Tibial artery (tissue), 4 donors: ENCODE measurements around the gene CCNY.
A peak's percentile ranks its signal among the peaks of the same experiment; 100 is the strongest.

Source experiments
- DNase-seq, 2 donors: peaks; one replicate each; pipeline ENCODE4 v3.0.0-alpha.2; 2019
- H3K27ac ChIP-seq, 2 donors: fragments of 200-600 bp; sonication (generic) in 1 of 2; 1 replicate in 1 of 2; 2 replicates in 1 of 2; pipeline ENCODE4 v1.5.1; 2018 to 2019; ENCODE audit warnings: mild to moderate bottlenecking in 1 of 2
- H3K27me3 ChIP-seq, 2 donors: fragments of 200-600 bp; sonication (generic) in 1 of 2; one replicate each; pipeline versions ENCODE4 v1.5.1 to v1.6.0; 2016 to 2019
- H3K36me3 ChIP-seq, 3 donors: fragments of 200-600 bp; sonication (generic) in 2 of 3; one replicate each; pipeline ENCODE4 v1.5.1; 2016 to 2019; ENCODE audit warnings: mild to moderate bottlenecking in 2 of 3
- H3K4me1 ChIP-seq, 4 donors: fragments of 200-600 bp; sonication (generic) in 2 of 4; 1 replicate in 3 of 4; 2 replicates in 1 of 4; pipeline ENCODE4 v1.5.1; 2016 to 2019
- H3K4me3 ChIP-seq, 2 donors: fragments of 200-600 bp; sonication (generic) in 1 of 2; 1 replicate in 1 of 2; 2 replicates in 1 of 2; pipeline ENCODE4 v1.5.1; 2018 to 2019; ENCODE audit warnings: mild to moderate bottlenecking in 2 of 2
- H3K9me3 ChIP-seq, 3 donors: fragments of 200-600 bp; sonication (generic) in 1 of 3; one replicate each; pipeline ENCODE4 v1.5.1; 2016 to 2019
- CTCF ChIP-seq, 2 experiments: fragments of 200-600 bp in 1 of 2; fragments of 450-650 bp in 1 of 2; IDR thresholded peaks; one replicate each; pipeline ENCODE4 v1.5.1; 2017 to 2019; ENCODE audit warnings: antibody characterized with exemption in 2 of 2, mild to moderate bottlenecking in 1 of 2, moderate library complexity in 1 of 2
- intact Hi-C: fragments of 100-400 bp; cut with DNase I; formaldehyde crosslinking; loops from one replicate; pipeline ENCODE4 v1.15.0; 2023; ENCODE audit warnings: low total_unique reads

Gene CCNY

GRCh38 chr10:35424680-35425285 is 88.5 kb downstream of the CCNY start:
- Histone ChIP-seq H3K4me1 (peaks cover 6 to 65% (median 32%) of the 10 kb centered on the region in 4 donors), H3K4me3 (no peak overlapping the region), H3K36me3 (no peaks in the 10 kb centered on the region), H3K27me3 (no peaks in the 10 kb centered on the region), H3K27ac (peak overlapping the region in 1 of 2 donors; percentile 22), H3K9me3 (no peaks in the 10 kb centered on the region)
- intact Hi-C loops: no loop called here
- no peak for DNase-seq
- no peak for TF ChIP-seq CTCF (IDR thresholded peaks at IDR 0.05)

GRCh38 chr10:35425595-35425994 is 89.3 kb downstream of the CCNY start:
- intact Hi-C loops: no loop called here
- no peak for DNase-seq
- H3K27me3 ChIP-seq: no peaks in the 10 kb centered on the region
- no peak overlapping the region for H3K27ac ChIP-seq
- H3K4me1 ChIP-seq: peaks cover 6 to 57% (median 31%) of the 10 kb centered on the region in 4 donors
- H3K36me3 ChIP-seq: no peaks in the 10 kb centered on the region
- no peak for TF ChIP-seq CTCF (IDR thresholded peaks at IDR 0.05)
- no peaks in the 10 kb centered on the region for H3K9me3 ChIP-seq
- H3K4me3 ChIP-seq: no peak overlapping the region

- no peak for DNase-seq
- Histone ChIP-seq H3K4me1 (peaks cover 6 to 46% (median 23%) of the 10 kb centered on the region in 4 donors), H3K27ac (no peak overlapping the region), H3K4me3 (no peak overlapping the region), H3K9me3 (no peaks in the 10 kb centered on the region), H3K36me3 (no peaks in the 10 kb centered on the region), H3K27me3 (no peaks in the 10 kb centered on the region)
- TF ChIP-seq CTCF (IDR thresholded peaks at IDR 0.05): no peak
- intact Hi-C loops: no loop called here
Observed at GRCh38 chr10:35426657-35427056, 90.3 kb downstream of the CCNY start.

GRCh38 chr10:35427543-35427942 is 91.2 kb downstream of the CCNY start:
- H3K4me3 ChIP-seq: no peak overlapping the region
- intact Hi-C loops: no loop called here
- peaks cover 2 to 38% (median 15%) of the 10 kb centered on the region in 4 donors for H3K4me1 ChIP-seq
- no peaks in the 10 kb centered on the region for H3K9me3 ChIP-seq
- H3K36me3 ChIP-seq: no peaks in the 10 kb centered on the region
- no peak overlapping the region for H3K27ac ChIP-seq
- no peak for DNase-seq
- no peak for TF ChIP-seq CTCF (IDR thresholded peaks at IDR 0.05)
- H3K27me3 ChIP-seq: no peaks in the 10 kb centered on the region

GRCh38 chr10:35428521-35428920 is 92.2 kb downstream of the CCNY start:
- Histone ChIP-seq H3K27me3 (no peaks in the 10 kb centered on the region), H3K4me3 (no peak overlapping the region), H3K27ac (no peak overlapping the region), H3K4me1 (peaks cover 0 to 28% (median 14%) of the 10 kb centered on the region in 4 donors), H3K9me3 (no peaks in the 10 kb centered on the region), H3K36me3 (no peaks in the 10 kb centered on the region)
- no peak for TF ChIP-seq CTCF (IDR thresholded peaks at IDR 0.05)
- intact Hi-C loops: no loop called here
- DNase-seq: no peak
